Measurements from ENCODE around the gene SLC35F3. TPM values are rescaled to one million over a fixed set of nuclear protein-coding genes. Genes with fewer than 3 reads are reported as not detected.

Gene SLC35F3
- total and polyA plus RNA-seq, 4 donors = 0.01 to 0.37 (median 0.08) TPM; not detected in 1

- WGBS = 94% methylated on average over 9 of the region's 9 CpGs
- no peaks in the 10 kb centered on the region for H3K4me1 ChIP-seq (ENCODE audit: control insufficient read depth in 4 of 4, insufficient read depth in 4 of 4, low read length in 3 of 4)
- no peak overlapping the region for H3K27ac ChIP-seq (ENCODE audit: low read depth in 1 of 2, low read length in 2 of 2)
- no peak overlapping the region for H3K4me3 ChIP-seq (ENCODE audit: low read depth in 1 of 3, low read length in 3 of 3)
- H3K27me3 ChIP-seq (ENCODE audit: control insufficient read depth in 4 of 4, insufficient read depth in 4 of 4, low read length in 3 of 4) = peaks cover 0 to 7% (median 0%) of the 10 kb centered on the region in 4 donors
- no peaks in the 10 kb centered on the region for H3K9me3 ChIP-seq (ENCODE audit: control insufficient read depth in 4 of 4, low read length in 3 of 4)
- no peak for TF ChIP-seq EGR1 (IDR thresholded peaks at IDR 0.05; ENCODE audit: low read depth in 2 of 2)
- no peak for TF ChIP-seq CTCF (IDR thresholded peaks at IDR 0.05; ENCODE audit: low read depth, low read length, missing input control)
- TF ChIP-seq JUND (IDR thresholded peaks at IDR 0.05) = no peak
- TF ChIP-seq HNF4A (conservative IDR thresholded peaks at IDR 0.05) = no peak
- TF ChIP-seq REST (IDR thresholded peaks at IDR 0.05) = no peak
- TF ChIP-seq RXRA (IDR thresholded peaks at IDR 0.05) = no peak
- no peak for TF ChIP-seq RAD21 (IDR thresholded peaks at IDR 0.05)
- no peak for TF ChIP-seq GABPA (IDR thresholded peaks at IDR 0.05 in 1 of 2, conservative IDR thresholded peaks at IDR 0.05 in 1 of 2)
- no peak for TF ChIP-seq NR2F2 (IDR thresholded peaks at IDR 0.05)
- TF ChIP-seq HNF4G (IDR thresholded peaks at IDR 0.05) = no peak
- no peak for TF ChIP-seq TAF1 (conservative IDR thresholded peaks at IDR 0.05)
- no peak for TF ChIP-seq ATF3 (IDR thresholded peaks at IDR 0.05)
- no peak for TF ChIP-seq FOXA1 (IDR thresholded peaks at IDR 0.05)
- no peak for TF ChIP-seq ZBTB33 (IDR thresholded peaks at IDR 0.05)
- no peak for TF ChIP-seq MAX (IDR thresholded peaks at IDR 0.05)
- no peak for TF ChIP-seq SP1 (IDR thresholded peaks at IDR 0.05)
- no peak for TF ChIP-seq FOXA2 (IDR thresholded peaks at IDR 0.05)
- no peak for TF ChIP-seq YY1 (IDR thresholded peaks at IDR 0.05)
- H3K36me3 ChIP-seq (ENCODE audit: control insufficient read depth in 4 of 4, insufficient read depth in 3 of 4, low read depth in 1 of 4, low read length in 3 of 4) = no peaks in the 10 kb centered on the region
- no peak for DNase-seq (ENCODE audit: low spot score)
- no peak overlapping the region for H3K9ac ChIP-seq (ENCODE audit: low read depth in 1 of 2, low read length in 2 of 2)
Measured at GRCh38 chr1:234140388-234140787, 235.9 kb downstream of the SLC35F3 start.
